ENCODE data around the gene VASH1.

The VASH1 gene

GRCh38 chr14:76752744-76753143 lies 8.5 kb upstream of the VASH1 start:
- DNase-seq = no peak

- no peak for DNase-seq
These were observed 7.6 kb upstream of the VASH1 start for GRCh38 chr14:76753541-76754198.

- no peak for DNase-seq
These were observed 6.7 kb upstream of the VASH1 start for GRCh38 chr14:76754586-76754985.

GRCh38 chr14:76755610-76756370 lies 5.5 kb upstream of the VASH1 start:
- DNase-seq = no peak

GRCh38 chr14:76756371-76756750 lies 4.9 kb upstream of the VASH1 start:
- no peak for DNase-seq

- no peak for DNase-seq
These were observed 1.7 kb upstream of the VASH1 start for GRCh38 chr14:76759589-76759988.

- DNase-seq = no peak
These were observed 735 bp upstream of the VASH1 start for GRCh38 chr14:76760331-76761135.

GRCh38 chr14:76761960-76762410 lies 717 bp downstream of the VASH1 start:
- peak; percentile 39 for DNase-seq

- DNase-seq = no peak
These were observed 1.3 kb downstream of the VASH1 start for GRCh38 chr14:76762411-76763095.

- DNase-seq = no peak
These were observed 2.1 kb downstream of the VASH1 start for GRCh38 chr14:76763096-76764041.

GRCh38 chr14:76765461-76765931 lies 4.2 kb downstream of the VASH1 start:
- DNase-seq = no peak

GRCh38 chr14:76767681-76768656 lies 6.7 kb downstream of the VASH1 start:
- no peak for DNase-seq

GRCh38 chr14:76768671-76769500 lies 7.6 kb downstream of the VASH1 start:
- DNase-seq = no peak

- no peak for DNase-seq
These were observed 8.5 kb downstream of the VASH1 start for GRCh38 chr14:76769636-76770292.

- no peak for DNase-seq
These were observed 9.5 kb downstream of the VASH1 start for GRCh38 chr14:76770521-76771436.

- no peak for DNase-seq
These were observed 10.2 kb downstream of the VASH1 start for GRCh38 chr14:76771437-76771980.
